H1 (cell line): ENCODE measurements around the gene TERB2. TPM values are rescaled to one million over a fixed set of nuclear protein-coding genes. Genes with fewer than 3 reads are reported as not detected.
"Not testable (repeated sequence)": the region's sequence is repeated elsewhere in the genome, so short reads cannot be mapped to it uniquely, and the experiment has no call there.

Experiments
- CTCF ChIA-PET: fragments of 300-600 bp; sonication (Branson Sonifier 250); formaldehyde crosslinking; loops from one replicate; lab custom pipeline; 2021; ENCODE audit not compliant: partially characterized antibody; lab: Charles Lee
- POLR2A ChIA-PET: fragments of 300-600 bp; sonication (Branson Sonifier 250); formaldehyde crosslinking; loops from one replicate; lab custom pipeline; 2021; ENCODE audit warnings: inconsistent platforms; ENCODE audit not compliant: partially characterized antibody; lab: Charles Lee
- DNase-seq, 2 experiments: peaks; one replicate each; pipeline versions ENCODE4 v3.0.0 to v3.0.0-alpha.2; 2010 to 2022; ENCODE audit warnings: low spot score in 2 of 2, low read depth in 1 of 2, mixed read lengths in 1 of 2
- FAIRE-seq: peaks from 2 replicates; lab custom pipeline; 2011; peaks lifted over from hg19 to GRCh38; lab: Jason Lieb, UNC
- H2AFZ ChIP-seq: 2 replicates; pipeline ENCODE4 v1.8.1; 2012; ENCODE audit warnings: low read length, inconsistent platforms
- H2AK5ac ChIP-seq: 2 replicates; pipeline ENCODE4 v1.6.1; 2013; ENCODE audit warnings: low read depth, low read length
- H2BK120ac ChIP-seq: replicated peaks from 2 replicates; pipeline ENCODE3; 2013; ENCODE audit warnings: low read depth, low read length, inconsistent platforms
- H2BK12ac ChIP-seq: 2 replicates; pipeline ENCODE4 v1.6.1; 2013; ENCODE audit warnings: low read depth, low read length
- H2BK15ac ChIP-seq: 2 replicates; pipeline ENCODE4 v1.6.1; 2013; ENCODE audit warnings: low read length
- H2BK20ac ChIP-seq: 2 replicates; pipeline ENCODE4 v1.6.1; 2013; ENCODE audit warnings: low read length
- H2BK5ac ChIP-seq: 2 replicates; pipeline ENCODE4 v1.6.1; 2013; ENCODE audit warnings: low read depth, low read length
- H3K14ac ChIP-seq: 2 replicates; pipeline ENCODE4 v1.6.1; 2013; ENCODE audit warnings: inconsistent platforms; ENCODE audit not compliant: insufficient read length
- H3K18ac ChIP-seq: 2 replicates; pipeline ENCODE4 v1.6.1; 2013; ENCODE audit warnings: low read length; ENCODE audit errors: extremely low read depth
- H3K23ac ChIP-seq: 2 replicates; pipeline ENCODE4 v1.6.1; 2013; ENCODE audit warnings: inconsistent platforms; ENCODE audit not compliant: insufficient read length
- H3K23me2 ChIP-seq: 2 replicates; pipeline ENCODE4 v1.6.1; 2013; ENCODE audit warnings: low read depth, low read length
- H3K27ac ChIP-seq: 2 replicates; pipeline ENCODE4 v1.6.1; 2011; ENCODE audit warnings: low read depth, low read length, inconsistent platforms
- H3K27me3 ChIP-seq, 4 experiments: replicated peaks in 1 of 4; 1 replicate in 1 of 4; 2 replicates in 3 of 4; pipeline versions ENCODE4 v1.6.1 to v1.8.1; 2011 to 2013; ENCODE audit warnings: low read length in 3 of 4, mild to moderate bottlenecking in 3 of 4, inconsistent platforms in 2 of 4, mixed read lengths in 2 of 4, moderate library complexity in 1 of 4; ENCODE audit not compliant: control insufficient read depth in 3 of 4, insufficient read depth in 3 of 4; ENCODE audit errors: extremely low read depth in 1 of 4
- H3K36me3 ChIP-seq, 4 experiments: 2 replicates each; pipeline versions ENCODE4 v1.6.1 to v1.8.1; 2011 to 2013; ENCODE audit warnings: mild to moderate bottlenecking in 4 of 4, low read length in 3 of 4, moderate library complexity in 2 of 4, control low read depth in 1 of 4, inconsistent platforms in 1 of 4; ENCODE audit not compliant: insufficient read depth in 4 of 4, control insufficient read depth in 2 of 4
- H3K4ac ChIP-seq: replicated peaks from 2 replicates; pipeline ENCODE3; 2013; ENCODE audit warnings: low read length, low read depth, mixed read lengths, inconsistent platforms; ENCODE audit not compliant: insufficient read length
- H3K4me1 ChIP-seq, 4 experiments: replicated peaks in 1 of 4; 1 replicate in 1 of 4; 2 replicates in 3 of 4; pipeline versions ENCODE4 v1.6.1 to v1.8.1; 2011 to 2013; ENCODE audit warnings: low read length in 3 of 4, inconsistent platforms in 2 of 4, mixed read lengths in 1 of 4; ENCODE audit not compliant: insufficient read depth in 4 of 4, control insufficient read depth in 3 of 4
- H3K4me2 ChIP-seq, 2 experiments: 2 replicates each; pipeline versions ENCODE4 v1.6.1 to v1.8.1; 2011 to 2013; ENCODE audit warnings: low read depth in 2 of 2, low read length in 2 of 2, control low read depth in 1 of 2, inconsistent platforms in 1 of 2, mild to moderate bottlenecking in 1 of 2; ENCODE audit not compliant: insufficient read depth in 1 of 2
- H3K4me3 ChIP-seq, 4 experiments: fragments of 200-600, 300-600 bp in 1 of 4; sonication (generic), shearing (Covaris generic), sonication (Bioruptor Twin) in 1 of 4; 2 replicates each; pipeline versions ENCODE4 v1.5.1 to v1.8.1; 2011 to 2016; ENCODE audit warnings: low read length in 4 of 4, low read depth in 3 of 4, control low read depth in 2 of 4, inconsistent platforms in 2 of 4, mild to moderate bottlenecking in 2 of 4, mixed read lengths in 1 of 4, moderate library complexity in 1 of 4; ENCODE audit not compliant: insufficient read depth in 2 of 4; ENCODE audit errors: extremely low read depth in 1 of 4
- H3K56ac ChIP-seq: replicated peaks from 2 replicates; pipeline ENCODE3; 2013; ENCODE audit warnings: low read depth, mild to moderate bottlenecking, mixed read lengths, low read length, inconsistent platforms; ENCODE audit not compliant: insufficient read length
- H3K79me1 ChIP-seq: 2 replicates; pipeline ENCODE4 v1.6.1; 2013; ENCODE audit warnings: low read depth, low read length, control low read depth
- H3K79me2 ChIP-seq, 2 experiments: 2 replicates each; pipeline versions ENCODE4 v1.6.1 to v1.8.1; 2012 to 2013; ENCODE audit warnings: low read length in 2 of 2, mild to moderate bottlenecking in 2 of 2, inconsistent platforms in 1 of 2; ENCODE audit not compliant: insufficient read depth in 2 of 2, control insufficient read depth in 1 of 2
- H3K9ac ChIP-seq, 4 experiments: replicated peaks in 1 of 4; 1 replicate in 1 of 4; 2 replicates in 3 of 4; pipeline versions ENCODE4 v1.6.1 to v1.8.1; 2011 to 2013; ENCODE audit warnings: low read depth in 3 of 4, low read length in 3 of 4, control low read depth in 2 of 4, mild to moderate bottlenecking in 2 of 4, moderate library complexity in 2 of 4, inconsistent platforms in 1 of 4; ENCODE audit errors: extremely low read depth in 1 of 4
- H3K9me3 ChIP-seq, 2 experiments: 2 replicates each; pipeline versions ENCODE4 v1.6.1 to v1.8.1; 2012 to 2013; ENCODE audit warnings: mild to moderate bottlenecking in 2 of 2, moderate library complexity in 2 of 2, control low read depth in 1 of 2, inconsistent platforms in 1 of 2, low read depth in 1 of 2, low read length in 1 of 2, mixed read lengths in 1 of 2; ENCODE audit not compliant: insufficient read depth in 2 of 2
- H4K20me1 ChIP-seq, 2 experiments: replicated peaks in 1 of 2; 2 replicates each; pipeline versions ENCODE3 to v1.8.1; 2011 to 2013; ENCODE audit warnings: inconsistent platforms in 2 of 2, low read length in 2 of 2, mild to moderate bottlenecking in 1 of 2; ENCODE audit not compliant: insufficient read depth in 2 of 2, control insufficient read depth in 1 of 2
- H4K5ac ChIP-seq: 2 replicates; pipeline ENCODE4 v1.6.1; 2013; ENCODE audit warnings: low read length, low read depth, mixed read lengths, inconsistent platforms; ENCODE audit not compliant: insufficient read length
- H4K8ac ChIP-seq: 2 replicates; pipeline ENCODE4 v1.8.0; 2013; ENCODE audit warnings: mild to moderate bottlenecking, moderate library complexity, low read length, inconsistent platforms; ENCODE audit not compliant: insufficient read depth; ENCODE audit errors: extremely low read depth
- H4K91ac ChIP-seq: replicated peaks from 2 replicates; pipeline ENCODE3; 2013; ENCODE audit warnings: low read length, mixed read lengths, inconsistent platforms; ENCODE audit not compliant: insufficient read length
- WGBS, 2 experiments: shearing (Covaris generic) in 1 of 2; methylation state at CpG; one replicate each; pipeline versions ENCODE4 v1.1.6 to v1.1.7; 2013 to 2015; ENCODE audit warnings: low lambda C conversion rate in 2 of 2, mixed read lengths in 2 of 2, inconsistent platforms in 1 of 2, low coverage in 1 of 2, missing lambda C conversion rate in 1 of 2; ENCODE audit not compliant: insufficient replicate concordance in 2 of 2, insufficient coverage in 1 of 2, insufficient read length in 1 of 2; ENCODE audit errors: extremely low coverage in 1 of 2, missing lambda C conversion rate in 1 of 2; 5-methylcytosine and 5-hydroxymethylcytosine counted together
- polyA plus RNA-seq, 7 experiments: library from polyadenylated mRNA; depleted of rRNA in 3 of 7; stranded (reverse) in 5 of 7; unstranded in 2 of 7; fragments of >200 nt in 5 of 7; fragments of 200-250 nt in 2 of 7; gene quantifications; 1 replicate in 5 of 7; 2 replicates in 1 of 7; 4 replicates in 1 of 7; pipeline versions ENCODE4 v1.2.1 to v1.2.3, GENCODE V29; 2011 to 2013; ENCODE audit warnings: missing spikeins in 2 of 7, mixed read lengths in 2 of 7
- total RNA-seq: library from RNA; stranded (reverse); fragmentation: NEBNext Ultra II Directional; extraction: Animal tissue kit (Norgen Biotek cat#: 25700); gene quantifications from 2 replicates; pipeline ENCODE4 v1.2.1, GENCODE V29; 2021

Gene TERB2
- total and polyA plus RNA-seq, 2 of the 8 experiments (the other 6 are each of a cell fraction or from before 2014, with no cell fraction given) = not detected

DNA sequence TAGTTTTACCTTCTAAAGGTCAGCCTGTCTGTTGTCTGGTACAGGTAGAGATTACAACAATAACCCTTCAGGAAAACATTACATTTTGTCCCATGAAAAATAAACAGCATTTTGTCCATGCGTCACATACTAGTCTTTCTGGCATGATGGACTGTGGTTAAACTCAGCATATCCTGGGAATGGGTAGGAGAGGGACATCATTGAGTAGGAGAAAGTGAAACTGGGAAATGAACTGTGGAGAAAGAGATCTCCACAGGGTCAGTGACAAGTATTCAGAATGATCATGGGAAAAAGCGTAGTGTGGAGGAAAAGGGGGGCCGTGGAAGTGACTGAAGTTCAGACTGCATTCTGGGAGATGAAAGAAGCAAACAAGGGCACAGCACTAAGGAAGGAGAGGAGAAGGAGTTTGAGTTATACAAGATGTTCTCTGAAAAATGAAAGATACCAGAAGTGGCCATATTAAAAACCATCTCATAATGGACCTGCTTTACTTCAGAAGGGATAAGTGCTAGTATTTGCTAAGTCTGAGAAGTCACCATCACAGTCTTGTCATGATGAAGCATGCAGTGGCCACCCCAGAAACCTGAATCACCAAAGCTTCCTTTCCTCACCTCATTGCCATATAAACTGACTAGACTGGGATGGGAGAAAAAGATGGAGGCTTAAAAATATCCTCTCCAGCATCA is 31.8 kb downstream of the TERB2 start:
- H3K27ac ChIP-seq, FAIRE-seq, DNase-seq, H3K18ac ChIP-seq, CTCF ChIA-PET, POLR2A ChIA-PET, H3K4ac ChIP-seq, H3K4me1 ChIP-seq, H3K79me1 ChIP-seq, H3K23me2 ChIP-seq, H2AK5ac ChIP-seq, H3K23ac ChIP-seq, H2BK12ac ChIP-seq, H3K9me3 ChIP-seq, H3K4me2 ChIP-seq, H3K14ac ChIP-seq, H2BK20ac ChIP-seq, H2BK5ac ChIP-seq, H4K5ac ChIP-seq, H3K56ac ChIP-seq, H3K27me3 ChIP-seq, H2AFZ ChIP-seq, H4K8ac ChIP-seq, H3K79me2 ChIP-seq, H3K36me3 ChIP-seq, H2BK15ac ChIP-seq, H3K4me3 ChIP-seq, H2BK120ac ChIP-seq, H4K20me1 ChIP-seq, H4K91ac ChIP-seq, H3K9ac ChIP-seq: not testable (repeated sequence)
- 88% methylated on average over 1 of the region's 3 CpGs; no CpG with 5 or more reads in 1 of the 2 experiments for WGBS, 2 experiments

- H2BK20ac ChIP-seq, H2BK120ac ChIP-seq, H4K8ac ChIP-seq, H2AK5ac ChIP-seq, H3K27ac ChIP-seq, H3K4me1 ChIP-seq, H4K20me1 ChIP-seq, H3K79me1 ChIP-seq, H3K18ac ChIP-seq, H3K79me2 ChIP-seq, H3K4me3 ChIP-seq, FAIRE-seq, DNase-seq, H4K5ac ChIP-seq, H3K9ac ChIP-seq, H3K27me3 ChIP-seq, H2AFZ ChIP-seq, POLR2A ChIA-PET, H3K4ac ChIP-seq, H2BK5ac ChIP-seq, CTCF ChIA-PET, H4K91ac ChIP-seq, H3K4me2 ChIP-seq, H3K36me3 ChIP-seq, H3K9me3 ChIP-seq, H2BK15ac ChIP-seq, H3K56ac ChIP-seq, H3K23me2 ChIP-seq, H2BK12ac ChIP-seq, H3K23ac ChIP-seq, H3K14ac ChIP-seq: not testable (repeated sequence)
- 85% methylated on average over 2 of the region's 5 CpGs; no CpG with 5 or more reads in 1 of the 2 experiments for WGBS, 2 experiments
These were observed 32.4 kb downstream of the TERB2 start for GRCh38 chr15:44988870-44989219.
